ENCODE measurements around the gene DIP2C.

Gene DIP2C

GRCh38 chr10:241966-242643, 447.4 kb downstream of the DIP2C start:
- DNase-seq: no peak

GRCh38 chr10:241451-241850, 448.0 kb downstream of the DIP2C start:
- DNase-seq: no peak

- no peak for DNase-seq
Observed at GRCh38 chr10:239109-239508, 450.4 kb downstream of the DIP2C start.

GRCh38 chr10:235915-236314, 453.6 kb downstream of the DIP2C start:
- no peak for DNase-seq

GRCh38 chr10:234708-235406, 454.6 kb downstream of the DIP2C start:
- DNase-seq: no peak

- no peak for DNase-seq
Observed at GRCh38 chr10:232878-233277, 456.6 kb downstream of the DIP2C start.

- DNase-seq: no peak
Observed at GRCh38 chr10:232061-232460, 457.4 kb downstream of the DIP2C start.

GRCh38 chr10:230758-231157, 458.7 kb downstream of the DIP2C start:
- DNase-seq: no peak

GRCh38 chr10:228366-228765, 461.1 kb downstream of the DIP2C start:
- DNase-seq: no peak

GRCh38 chr10:227014-227413, 462.5 kb downstream of the DIP2C start:
- DNase-seq: no peak

- DNase-seq: no peak
Observed at GRCh38 chr10:226018-226417, 463.4 kb downstream of the DIP2C start.

GRCh38 chr10:224571-224970, 464.9 kb downstream of the DIP2C start:
- no peak for DNase-seq
